Hepatocyte (in vitro differentiated cells): Measurements from ENCODE around the gene DZIP1.

Source experiments
- EZH2 ChIP-seq: fragments of 200-600 bp; sonication (generic); IDR thresholded peaks from 2 replicates; pipeline ENCODE4 v1.6.1; 2016; ENCODE audit warnings: antibody characterized with exemption, mild to moderate bottlenecking, borderline replicate concordance
- EZH2phosphoT487 ChIP-seq: fragments of 200-600 bp; sonication (generic); IDR thresholded peaks from one replicate; pipeline ENCODE4 v1.6.1; 2018; ENCODE audit warnings: antibody characterized with exemption, mild to moderate bottlenecking, low read depth, moderate library complexity; ENCODE audit not compliant: unreplicated experiment, severe bottlenecking
- TF ChIP-seq, protein P1 (sequence below): fragments of 200-600 bp; sonication (generic); IDR thresholded peaks from 2 replicates; pipeline ENCODE4 v1.5.1; 2016; ENCODE audit warnings: antibody characterized with exemption, mild to moderate bottlenecking; ENCODE audit not compliant: poor library complexity

DNA sequence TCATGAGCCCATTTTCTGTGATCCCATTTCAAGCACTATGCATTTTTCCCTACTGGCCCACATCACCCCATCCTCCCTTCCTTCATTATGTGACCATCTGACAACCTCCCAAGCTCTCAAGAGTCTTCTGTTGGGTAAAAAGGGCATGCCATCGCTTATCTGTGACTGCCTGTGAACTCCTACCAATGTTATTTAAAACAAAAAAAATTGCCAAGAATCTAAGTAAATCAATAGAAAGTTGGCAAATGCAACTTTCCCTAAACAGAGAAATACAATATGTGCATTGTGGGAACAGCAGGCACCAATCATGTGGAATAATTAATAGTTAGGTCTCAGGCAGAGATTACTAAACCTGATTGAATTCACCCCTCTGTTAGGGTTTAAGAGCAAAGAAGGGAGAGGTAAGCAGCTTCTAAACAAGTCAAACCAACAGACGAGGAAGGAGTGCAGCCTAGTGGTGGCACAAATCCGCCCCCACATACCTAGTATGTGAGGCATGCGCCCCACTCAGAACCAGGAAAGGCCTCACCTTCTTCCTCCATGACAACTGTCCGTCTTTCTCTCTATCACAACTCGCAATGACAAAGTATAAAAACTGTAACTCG is 29.8 kb downstream of the DZIP1 start:
- TF ChIP-seq, protein P1, sequence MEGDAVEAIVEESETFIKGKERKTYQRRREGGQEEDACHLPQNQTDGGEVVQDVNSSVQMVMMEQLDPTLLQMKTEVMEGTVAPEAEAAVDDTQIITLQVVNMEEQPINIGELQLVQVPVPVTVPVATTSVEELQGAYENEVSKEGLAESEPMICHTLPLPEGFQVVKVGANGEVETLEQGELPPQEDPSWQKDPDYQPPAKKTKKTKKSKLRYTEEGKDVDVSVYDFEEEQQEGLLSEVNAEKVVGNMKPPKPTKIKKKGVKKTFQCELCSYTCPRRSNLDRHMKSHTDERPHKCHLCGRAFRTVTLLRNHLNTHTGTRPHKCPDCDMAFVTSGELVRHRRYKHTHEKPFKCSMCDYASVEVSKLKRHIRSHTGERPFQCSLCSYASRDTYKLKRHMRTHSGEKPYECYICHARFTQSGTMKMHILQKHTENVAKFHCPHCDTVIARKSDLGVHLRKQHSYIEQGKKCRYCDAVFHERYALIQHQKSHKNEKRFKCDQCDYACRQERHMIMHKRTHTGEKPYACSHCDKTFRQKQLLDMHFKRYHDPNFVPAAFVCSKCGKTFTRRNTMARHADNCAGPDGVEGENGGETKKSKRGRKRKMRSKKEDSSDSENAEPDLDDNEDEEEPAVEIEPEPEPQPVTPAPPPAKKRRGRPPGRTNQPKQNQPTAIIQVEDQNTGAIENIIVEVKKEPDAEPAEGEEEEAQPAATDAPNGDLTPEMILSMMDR, result no peak
- TF ChIP-seq EZH2phosphoT487 (no peak), EZH2 (no peak)
